Fibroblast of lung (primary cell): Measurements from ENCODE around the gene SFT2D1.

Experiments used
- CTCF ChIP-seq, 2 donors: IDR thresholded peaks in 1 of 2; conservative IDR thresholded peaks in 1 of 2; 1 replicate in 1 of 2; 2 replicates in 1 of 2; pipeline ENCODE4 v1.5.1; 2011 to 2012; ENCODE audit warnings: low read length in 2 of 2, control low read depth in 1 of 2, inconsistent platforms in 1 of 2, low read depth in 1 of 2, mild to moderate bottlenecking in 1 of 2
- EZH2 ChIP-seq: IDR thresholded peaks from 2 replicates; pipeline ENCODE4 v1.5.1; 2012; ENCODE audit warnings: low read length, control low read depth, mild to moderate bottlenecking; ENCODE audit errors: missing control alignments

- TF ChIP-seq CTCF (conservative IDR thresholded peaks at IDR 0.05 in 1 of 2, IDR thresholded peaks at IDR 0.05 in 1 of 2; ENCODE audit: low read depth in 1 of 2, low read length in 2 of 2), result no peak
- TF ChIP-seq EZH2, result no peak
These were observed 36.8 kb upstream of the SFT2D1 start for GRCh38 chr6:166379103-166379586.
